Measurements from ENCODE around the gene DCC.

The DCC gene

GRCh38 chr18:53526101-53526870 lies 1186.3 kb downstream of the DCC start:
- H3K9me3 Mint-ChIP-seq: no peaks in the 10 kb centered on the region
- H3K36me3 Mint-ChIP-seq: no peaks in the 10 kb centered on the region
- H3K4me3 Mint-ChIP-seq: no peak overlapping the region
- DNase-seq (ENCODE audit: low spot score in 2 of 2) (no peak), ATAC-seq (no peak)
- H3K27ac Mint-ChIP-seq: no peak overlapping the region
- H3K4me1 Mint-ChIP-seq: no peaks in the 10 kb centered on the region

- Mint-ChIP-seq H3K27ac (no peak overlapping the region), H3K4me3 (no peak overlapping the region), H3K4me1 (no peaks in the 10 kb centered on the region), H3K36me3 (no peaks in the 10 kb centered on the region), H3K9me3 (no peaks in the 10 kb centered on the region)
- no peak for DNase-seq (ENCODE audit: low spot score in 2 of 2)
- no peak for ATAC-seq
These were observed 1187.4 kb downstream of the DCC start for GRCh38 chr18:53527365-53527764.

GRCh38 chr18:53531187-53531586 lies 1191.2 kb downstream of the DCC start:
- ATAC-seq: no peak
- Mint-ChIP-seq H3K27ac (no peak overlapping the region), H3K36me3 (no peaks in the 10 kb centered on the region), H3K4me3 (no peak overlapping the region), H3K9me3 (peaks cover 2% of the 10 kb centered on the region), H3K4me1 (no peaks in the 10 kb centered on the region)
- no peak for DNase-seq (ENCODE audit: low spot score in 2 of 2)

GRCh38 chr18:53531896-53532295 lies 1191.9 kb downstream of the DCC start:
- Mint-ChIP-seq H3K27ac (no peak overlapping the region), H3K9me3 (peaks cover 2% of the 10 kb centered on the region), H3K4me3 (no peak overlapping the region), H3K4me1 (no peaks in the 10 kb centered on the region), H3K36me3 (no peaks in the 10 kb centered on the region)
- ATAC-seq (no peak), DNase-seq (ENCODE audit: low spot score in 2 of 2) (no peak)

GRCh38 chr18:53534203-53534602 lies 1194.2 kb downstream of the DCC start:
- Mint-ChIP-seq H3K9me3 (peaks cover 2% of the 10 kb centered on the region), H3K36me3 (no peaks in the 10 kb centered on the region), H3K4me1 (no peaks in the 10 kb centered on the region), H3K4me3 (no peak overlapping the region), H3K27ac (no peak overlapping the region)
- ATAC-seq (no peak), DNase-seq (ENCODE audit: low spot score in 2 of 2) (no peak)

DNA sequence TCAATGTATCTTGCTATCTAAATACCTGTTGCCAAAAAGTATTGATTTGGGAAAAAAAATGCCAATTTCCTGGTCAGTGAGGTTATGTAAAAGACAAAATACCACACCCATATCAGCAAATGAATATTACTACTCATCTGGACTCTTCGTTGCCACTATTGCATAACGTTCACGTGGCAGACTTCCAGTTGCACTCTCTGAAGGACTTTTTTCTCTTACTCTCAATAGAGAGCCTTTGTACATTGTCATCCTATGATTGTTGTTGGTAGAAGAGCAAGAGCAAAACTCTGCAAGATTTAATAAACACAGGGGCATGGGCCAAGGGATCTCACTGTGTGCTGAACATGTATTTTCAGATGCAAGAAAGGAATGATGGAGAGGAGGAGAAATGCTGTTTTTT lies 1194.7 kb downstream of the DCC start:
- H3K9me3 Mint-ChIP-seq: peaks cover 5% of the 10 kb centered on the region
- no peak overlapping the region for H3K4me3 Mint-ChIP-seq
- ATAC-seq: no peak
- no peak overlapping the region for H3K27ac Mint-ChIP-seq
- H3K36me3 Mint-ChIP-seq: no peaks in the 10 kb centered on the region
- DNase-seq (ENCODE audit: low spot score in 2 of 2): no peak
- no peaks in the 10 kb centered on the region for H3K4me1 Mint-ChIP-seq

DNA sequence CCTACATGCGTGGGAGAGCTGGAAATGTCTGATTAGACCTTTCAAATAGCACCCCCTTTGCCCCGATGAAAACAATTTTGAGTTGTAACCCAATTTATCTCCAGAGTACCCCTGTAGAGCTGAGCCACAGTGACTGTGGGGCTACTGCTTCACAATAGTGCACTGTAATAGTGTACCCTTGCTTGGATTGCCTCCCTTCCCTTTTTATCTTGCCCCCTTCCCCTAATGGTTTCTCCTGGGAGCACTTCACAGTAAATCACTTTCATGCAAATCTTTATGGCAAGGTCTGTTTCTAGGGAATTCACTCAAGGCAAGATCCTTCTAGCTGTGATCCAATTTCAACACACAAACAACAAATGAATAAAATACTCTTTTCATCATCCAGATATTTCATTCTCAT lies 1196.9 kb downstream of the DCC start:
- no peak overlapping the region for H3K4me3 Mint-ChIP-seq
- ATAC-seq (no peak), DNase-seq (ENCODE audit: low spot score in 2 of 2) (no peak)
- H3K36me3 Mint-ChIP-seq: no peaks in the 10 kb centered on the region
- no peak overlapping the region for H3K27ac Mint-ChIP-seq
- H3K4me1 Mint-ChIP-seq: no peaks in the 10 kb centered on the region
- H3K9me3 Mint-ChIP-seq: peaks cover 7% of the 10 kb centered on the region

- H3K36me3 Mint-ChIP-seq: no peaks in the 10 kb centered on the region
- no peak overlapping the region for H3K27ac Mint-ChIP-seq
- no peak for ATAC-seq
- H3K4me3 Mint-ChIP-seq: no peak overlapping the region
- H3K9me3 Mint-ChIP-seq: peaks cover 10% of the 10 kb centered on the region
- no peaks in the 10 kb centered on the region for H3K4me1 Mint-ChIP-seq
- DNase-seq (ENCODE audit: low spot score in 2 of 2): no peak
These were observed 1201.9 kb downstream of the DCC start for GRCh38 chr18:53541924-53542323.

DNA sequence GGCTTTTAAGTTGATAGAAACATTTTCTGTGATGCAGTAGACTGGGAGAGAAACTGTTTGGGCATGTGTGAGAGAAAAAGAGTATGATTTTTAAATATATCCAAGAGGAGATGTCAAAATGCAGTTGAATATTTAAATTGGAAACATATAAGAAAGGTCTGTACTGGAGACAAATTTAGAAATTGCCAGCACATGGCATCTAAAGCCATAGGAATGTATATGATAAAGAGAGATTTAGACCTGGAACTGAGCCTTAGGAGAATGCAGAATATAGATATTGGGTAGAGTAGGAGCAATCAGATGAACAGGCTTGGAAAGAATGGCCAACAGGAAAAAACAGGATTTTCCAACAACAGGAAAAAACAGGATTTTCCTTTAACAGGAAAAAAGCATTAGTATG lies 1203.7 kb downstream of the DCC start:
- H3K27ac Mint-ChIP-seq: no peak overlapping the region
- H3K9me3 Mint-ChIP-seq: peaks cover 10% of the 10 kb centered on the region
- ATAC-seq (no peak), DNase-seq (ENCODE audit: low spot score in 2 of 2) (no peak)
- H3K4me3 Mint-ChIP-seq: no peak overlapping the region
- H3K4me1 Mint-ChIP-seq: no peaks in the 10 kb centered on the region
- no peaks in the 10 kb centered on the region for H3K36me3 Mint-ChIP-seq

- DNase-seq (ENCODE audit: low spot score in 2 of 2) (no peak), ATAC-seq (no peak)
- no peak overlapping the region for H3K4me3 Mint-ChIP-seq
- no peaks in the 10 kb centered on the region for H3K36me3 Mint-ChIP-seq
- H3K4me1 Mint-ChIP-seq: no peaks in the 10 kb centered on the region
- H3K27ac Mint-ChIP-seq: no peak overlapping the region
- peaks cover 8% of the 10 kb centered on the region for H3K9me3 Mint-ChIP-seq
These were observed 1204.9 kb downstream of the DCC start for GRCh38 chr18:53544917-53545316.

DNA sequence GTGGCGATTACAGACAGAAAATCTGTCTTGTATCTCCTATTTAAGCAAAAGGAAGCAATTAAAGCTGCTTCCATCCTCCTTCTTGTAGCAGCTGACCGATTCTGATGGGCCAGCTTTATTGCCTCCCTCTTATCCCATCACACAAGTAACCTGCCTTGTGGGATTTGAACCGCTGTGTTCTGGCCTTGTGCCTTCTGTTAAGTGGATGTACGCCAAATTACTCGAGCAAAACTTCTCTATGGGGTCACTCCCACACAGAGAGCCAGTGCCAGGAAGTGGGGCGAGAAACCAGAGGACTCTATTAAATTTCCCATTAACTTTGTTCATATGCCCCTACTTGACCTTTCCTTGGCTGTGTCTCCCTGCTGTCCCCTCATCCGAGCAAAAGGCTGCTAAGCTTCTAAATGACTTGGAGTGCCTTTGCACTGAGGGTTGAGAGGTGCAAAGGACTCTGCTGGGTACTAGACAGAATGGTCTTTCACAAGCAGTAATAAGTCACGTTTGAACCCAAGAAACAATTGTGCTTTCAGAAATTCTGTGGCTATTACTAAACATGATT lies 1212.0 kb downstream of the DCC start:
- no peak overlapping the region for H3K4me3 Mint-ChIP-seq
- peaks cover 8% of the 10 kb centered on the region for H3K9me3 Mint-ChIP-seq

GRCh38 chr18:53553030-53553429 lies 1213.0 kb downstream of the DCC start:
- ATAC-seq: no peak
- Mint-ChIP-seq H3K9me3 (peaks cover 8% of the 10 kb centered on the region), H3K36me3 (no peaks in the 10 kb centered on the region), H3K4me3 (no peak overlapping the region), H3K4me1 (no peaks in the 10 kb centered on the region), H3K27ac (no peak overlapping the region)
- DNase-seq (ENCODE audit: low spot score in 2 of 2): no peak

More for the DNA sequence above, 1212.0 kb downstream of the DCC start:
- DNase-seq (ENCODE audit: low spot score in 2 of 2) (no peak), ATAC-seq (no peak)
- H3K27ac Mint-ChIP-seq: no peak overlapping the region
- no peaks in the 10 kb centered on the region for H3K36me3 Mint-ChIP-seq
- H3K4me1 Mint-ChIP-seq: no peaks in the 10 kb centered on the region

DNA sequence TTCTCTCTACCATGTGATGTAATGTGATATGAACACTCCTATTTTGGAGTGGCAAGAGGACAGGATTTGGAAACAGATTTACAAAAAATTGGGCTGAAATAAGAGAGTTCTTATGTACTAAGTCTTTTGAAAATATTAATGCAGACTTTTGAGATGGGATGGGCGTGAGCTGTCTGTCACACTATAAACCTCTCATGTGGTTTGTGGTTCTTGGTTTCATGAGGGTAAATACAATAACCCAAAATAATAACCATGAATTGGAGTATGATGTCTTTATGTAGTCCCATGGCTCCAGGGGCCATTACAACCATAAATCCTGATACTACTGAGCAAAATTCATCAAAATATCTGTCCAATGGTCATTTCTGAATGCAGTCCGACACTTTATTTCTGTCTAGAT lies 1216.5 kb downstream of the DCC start:
- H3K27ac Mint-ChIP-seq: no peak overlapping the region
- H3K4me3 Mint-ChIP-seq: no peak overlapping the region
- peaks cover 6% of the 10 kb centered on the region for H3K9me3 Mint-ChIP-seq
- no peaks in the 10 kb centered on the region for H3K36me3 Mint-ChIP-seq
- H3K4me1 Mint-ChIP-seq: no peaks in the 10 kb centered on the region
- ATAC-seq (no peak), DNase-seq (ENCODE audit: low spot score in 2 of 2) (no peak)

DNA sequence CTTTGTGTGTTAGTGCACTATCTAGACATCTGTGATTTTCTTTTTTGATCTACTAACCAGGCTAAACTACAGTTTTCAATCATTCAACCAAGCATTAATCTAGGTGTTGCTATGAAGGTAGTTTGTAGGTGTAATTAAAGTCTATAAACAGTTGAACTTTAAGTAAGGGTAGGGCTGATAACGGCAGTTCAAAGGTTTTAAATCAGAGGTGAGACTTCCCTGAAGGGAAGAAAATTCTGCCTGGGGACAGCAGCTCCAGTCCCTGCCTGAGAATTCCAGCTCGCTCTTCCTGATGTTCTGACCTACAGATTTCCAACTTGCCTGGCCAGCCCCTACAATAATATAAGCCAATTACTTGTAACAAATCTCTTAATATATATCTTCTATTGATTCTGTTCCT lies 1220.5 kb downstream of the DCC start:
- no peaks in the 10 kb centered on the region for H3K36me3 Mint-ChIP-seq
- peaks cover 6% of the 10 kb centered on the region for H3K9me3 Mint-ChIP-seq
- no peak overlapping the region for H3K27ac Mint-ChIP-seq
- no peak for ATAC-seq
- no peak overlapping the region for H3K4me3 Mint-ChIP-seq
- H3K4me1 Mint-ChIP-seq: no peaks in the 10 kb centered on the region
- no peak for DNase-seq (ENCODE audit: low spot score in 2 of 2)

GRCh38 chr18:53566626-53567025 lies 1226.6 kb downstream of the DCC start:
- no peak overlapping the region for H3K27ac Mint-ChIP-seq
- peaks cover 3% of the 10 kb centered on the region for H3K9me3 Mint-ChIP-seq
- H3K36me3 Mint-ChIP-seq: no peaks in the 10 kb centered on the region
- no peak overlapping the region for H3K4me3 Mint-ChIP-seq
- no peaks in the 10 kb centered on the region for H3K4me1 Mint-ChIP-seq
- no peak for DNase-seq (ENCODE audit: low spot score in 2 of 2)
- no peak for ATAC-seq

- no peak for ATAC-seq
- Mint-ChIP-seq H3K4me1 (no peaks in the 10 kb centered on the region), H3K4me3 (no peak overlapping the region), H3K9me3 (no peaks in the 10 kb centered on the region), H3K27ac (no peak overlapping the region), H3K36me3 (no peaks in the 10 kb centered on the region)
- DNase-seq (ENCODE audit: low spot score in 2 of 2): no peak
These were observed 1228.1 kb downstream of the DCC start for GRCh38 chr18:53567929-53568574.
